Tibial nerve (tissue), 3 donors: ENCODE data around the gene WNT3A.

Source experiments
- CTCF ChIP-seq, 5 experiments: fragments of 200-600 bp in 3 of 5; fragments of 450-650 bp in 2 of 5; sonication (generic) in 3 of 5; IDR thresholded peaks; one replicate each; pipeline ENCODE4 v1.5.1; 2016 to 2019; ENCODE audit warnings: antibody characterized with exemption in 5 of 5, mild to moderate bottlenecking in 3 of 5, moderate library complexity in 2 of 5
- POLR2A ChIP-seq, 2 donors: fragments of 450-650 bp; IDR thresholded peaks; one replicate each; pipeline ENCODE4 v1.6.1; 2017; ENCODE audit warnings: antibody characterized with exemption in 2 of 2, mild to moderate bottlenecking in 2 of 2, moderate library complexity in 2 of 2

DNA sequence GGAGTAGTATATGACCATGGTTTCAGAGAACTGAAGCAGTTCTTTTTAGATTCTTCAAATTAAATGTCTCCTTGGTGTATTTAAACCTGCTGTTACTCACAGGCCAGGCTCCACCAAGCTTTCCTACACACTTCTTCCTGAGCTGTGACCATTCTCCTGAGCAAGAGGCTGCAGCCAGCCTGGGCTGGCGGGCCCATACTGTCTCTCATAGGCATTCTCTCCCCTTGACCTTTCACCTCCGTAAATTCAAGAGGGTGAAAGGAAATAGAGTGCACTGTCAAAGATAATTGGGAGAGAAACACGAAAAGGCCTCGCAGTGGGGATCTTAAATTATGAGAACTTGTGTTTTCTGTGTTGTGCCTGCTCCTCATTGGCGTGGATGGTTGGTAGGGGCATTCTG, 78.0 kb downstream of the WNT3A start:
- TF ChIP-seq CTCF (IDR thresholded peaks at IDR 0.05): no peak
- TF ChIP-seq POLR2A (IDR thresholded peaks at IDR 0.05): no peak
